Activated naive CD8-positive, alpha-beta T cell (primary cell): ENCODE results near the gene TAF1.
"Not testable (repeated sequence)": the region's sequence is repeated elsewhere in the genome, so short reads cannot be mapped to it uniquely, and the experiment has no call there.

Experiments
- H3K27ac Mint-ChIP-seq: one replicate; pipeline ENCODE4 v1.8.0; 2021; ENCODE audit warnings: mixed read lengths
- H3K27me3 Mint-ChIP-seq: one replicate; pipeline ENCODE4 v1.8.0; 2021; ENCODE audit warnings: mixed read lengths
- H3K36me3 Mint-ChIP-seq: one replicate; pipeline ENCODE4 v1.8.0; 2021; ENCODE audit warnings: mixed read lengths
- H3K4me1 Mint-ChIP-seq: one replicate; pipeline ENCODE4 v1.8.0; 2021; ENCODE audit warnings: low read depth, mixed read lengths
- H3K4me3 Mint-ChIP-seq: one replicate; pipeline ENCODE4 v1.8.0; 2021; ENCODE audit warnings: mild to moderate bottlenecking, mixed read lengths
- H3K9me3 Mint-ChIP-seq: one replicate; pipeline ENCODE4 v1.8.0; 2021; ENCODE audit warnings: low read depth, mixed read lengths

Gene TAF1, protein sequence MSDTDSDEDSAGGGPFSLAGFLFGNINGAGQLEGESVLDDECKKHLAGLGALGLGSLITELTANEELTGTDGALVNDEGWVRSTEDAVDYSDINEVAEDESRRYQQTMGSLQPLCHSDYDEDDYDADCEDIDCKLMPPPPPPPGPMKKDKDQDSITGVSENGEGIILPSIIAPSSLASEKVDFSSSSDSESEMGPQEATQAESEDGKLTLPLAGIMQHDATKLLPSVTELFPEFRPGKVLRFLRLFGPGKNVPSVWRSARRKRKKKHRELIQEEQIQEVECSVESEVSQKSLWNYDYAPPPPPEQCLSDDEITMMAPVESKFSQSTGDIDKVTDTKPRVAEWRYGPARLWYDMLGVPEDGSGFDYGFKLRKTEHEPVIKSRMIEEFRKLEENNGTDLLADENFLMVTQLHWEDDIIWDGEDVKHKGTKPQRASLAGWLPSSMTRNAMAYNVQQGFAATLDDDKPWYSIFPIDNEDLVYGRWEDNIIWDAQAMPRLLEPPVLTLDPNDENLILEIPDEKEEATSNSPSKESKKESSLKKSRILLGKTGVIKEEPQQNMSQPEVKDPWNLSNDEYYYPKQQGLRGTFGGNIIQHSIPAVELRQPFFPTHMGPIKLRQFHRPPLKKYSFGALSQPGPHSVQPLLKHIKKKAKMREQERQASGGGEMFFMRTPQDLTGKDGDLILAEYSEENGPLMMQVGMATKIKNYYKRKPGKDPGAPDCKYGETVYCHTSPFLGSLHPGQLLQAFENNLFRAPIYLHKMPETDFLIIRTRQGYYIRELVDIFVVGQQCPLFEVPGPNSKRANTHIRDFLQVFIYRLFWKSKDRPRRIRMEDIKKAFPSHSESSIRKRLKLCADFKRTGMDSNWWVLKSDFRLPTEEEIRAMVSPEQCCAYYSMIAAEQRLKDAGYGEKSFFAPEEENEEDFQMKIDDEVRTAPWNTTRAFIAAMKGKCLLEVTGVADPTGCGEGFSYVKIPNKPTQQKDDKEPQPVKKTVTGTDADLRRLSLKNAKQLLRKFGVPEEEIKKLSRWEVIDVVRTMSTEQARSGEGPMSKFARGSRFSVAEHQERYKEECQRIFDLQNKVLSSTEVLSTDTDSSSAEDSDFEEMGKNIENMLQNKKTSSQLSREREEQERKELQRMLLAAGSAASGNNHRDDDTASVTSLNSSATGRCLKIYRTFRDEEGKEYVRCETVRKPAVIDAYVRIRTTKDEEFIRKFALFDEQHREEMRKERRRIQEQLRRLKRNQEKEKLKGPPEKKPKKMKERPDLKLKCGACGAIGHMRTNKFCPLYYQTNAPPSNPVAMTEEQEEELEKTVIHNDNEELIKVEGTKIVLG (N-terminal part only)

DNA sequence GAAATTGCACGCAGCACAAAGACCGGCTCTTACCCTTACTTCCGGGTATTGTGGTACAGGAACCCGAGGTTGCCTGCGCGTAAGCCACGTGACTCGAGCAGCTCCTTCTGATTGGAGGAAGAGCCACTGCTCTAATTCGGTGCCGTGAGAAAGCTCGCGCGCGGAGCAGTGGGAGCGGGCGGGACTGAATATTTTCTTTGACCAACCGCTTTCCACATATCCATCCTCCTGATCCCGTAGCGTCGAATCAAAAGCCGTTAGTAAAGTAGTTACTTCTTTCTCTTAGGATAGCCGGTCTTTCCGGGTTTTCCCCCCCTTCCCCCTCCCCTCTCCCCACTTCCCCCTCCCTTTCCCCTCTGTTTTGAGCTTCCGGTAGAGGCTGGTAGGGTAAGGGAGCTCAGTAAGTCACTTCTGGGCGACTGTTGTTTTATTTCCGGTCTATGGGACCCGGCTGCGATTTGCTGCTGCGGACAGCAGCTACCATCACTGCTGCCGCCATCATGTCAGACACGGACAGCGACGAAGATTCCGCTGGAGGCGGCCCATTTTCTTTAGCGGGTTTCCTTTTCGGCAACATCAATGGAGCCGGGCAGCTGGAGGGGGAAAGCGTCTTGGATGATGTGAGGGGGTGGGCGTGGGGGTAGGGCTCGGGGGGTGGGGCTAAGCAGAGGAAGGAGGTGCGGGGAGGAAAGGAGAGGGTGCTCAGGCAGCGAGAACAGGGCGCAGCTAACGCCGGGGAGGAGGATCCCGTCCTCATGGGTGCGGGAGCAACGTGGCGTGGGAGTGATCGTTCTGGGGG lies at the start of gene TAF1:
TAF1 (plus strand) TSS at position 483 of the 799 bp plus-strand sequence; CDS start at position 501, 18 bp downstream.
- peaks cover 30% of the 10 kb centered on the region for H3K4me1 Mint-ChIP-seq
- peak within 1 kb of the TSS; percentile 98 for H3K27ac Mint-ChIP-seq
- no peaks in the 10 kb centered on the region for H3K9me3 Mint-ChIP-seq
- H3K36me3 Mint-ChIP-seq: no peaks in the 10 kb centered on the region
- H3K4me3 Mint-ChIP-seq: peak within 1 kb of the TSS; percentile 98
- H3K27me3 Mint-ChIP-seq: no peaks in the 10 kb centered on the region

DNA sequence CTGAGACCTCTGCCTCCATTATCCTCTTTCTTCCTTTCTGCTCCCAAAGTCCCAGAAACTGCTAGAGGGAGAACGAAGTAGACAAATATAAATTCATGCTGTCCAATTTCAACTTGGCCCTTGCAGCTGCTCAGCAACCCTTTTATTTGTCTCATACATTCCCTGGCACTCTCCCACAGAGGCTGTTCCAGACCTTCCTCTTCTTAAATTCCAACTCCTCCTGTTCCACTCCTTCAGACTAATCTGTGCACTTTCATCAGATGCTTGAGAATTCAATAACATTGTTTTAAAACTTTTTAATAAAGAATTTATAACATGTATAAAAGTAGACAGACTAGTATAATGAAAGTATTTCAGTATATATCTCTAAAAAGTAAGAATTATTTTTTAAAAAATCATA lies 49.2 kb upstream of the TAF1 start:
- H3K36me3 Mint-ChIP-seq, H3K27ac Mint-ChIP-seq: not testable (repeated sequence)

DNA sequence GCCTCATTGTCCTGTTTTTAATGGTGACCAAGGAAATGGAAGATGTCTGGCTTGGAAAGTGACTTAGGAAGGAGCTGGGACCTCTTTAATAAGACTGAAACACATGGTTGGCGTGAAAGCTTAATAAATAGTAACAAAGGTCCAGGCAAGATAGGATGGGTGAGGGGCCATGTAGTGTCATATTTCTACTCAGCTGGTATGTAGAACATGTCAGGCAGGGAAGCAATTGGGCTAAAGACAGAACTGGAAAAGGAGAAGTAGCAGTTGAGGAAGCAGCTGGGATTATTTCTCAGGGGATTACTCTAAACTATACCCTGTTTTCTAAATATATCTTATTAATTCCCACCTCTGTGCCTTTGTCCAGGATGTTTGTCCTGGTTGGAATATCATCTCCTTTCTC lies 46.0 kb upstream of the TAF1 start:
- Mint-ChIP-seq H3K4me3 (no peak overlapping the region), H3K27ac (no peak overlapping the region), H3K9me3 (no peaks in the 10 kb centered on the region), H3K27me3 (no peaks in the 10 kb centered on the region), H3K4me1 (no peaks in the 10 kb centered on the region), H3K36me3 (peaks cover 2% of the 10 kb centered on the region)

More for the DNA sequence above, 49.2 kb upstream of the TAF1 start:
- not testable (repeated sequence) for H3K9me3 Mint-ChIP-seq, H3K27me3 Mint-ChIP-seq, H3K4me3 Mint-ChIP-seq, H3K4me1 Mint-ChIP-seq

DNA sequence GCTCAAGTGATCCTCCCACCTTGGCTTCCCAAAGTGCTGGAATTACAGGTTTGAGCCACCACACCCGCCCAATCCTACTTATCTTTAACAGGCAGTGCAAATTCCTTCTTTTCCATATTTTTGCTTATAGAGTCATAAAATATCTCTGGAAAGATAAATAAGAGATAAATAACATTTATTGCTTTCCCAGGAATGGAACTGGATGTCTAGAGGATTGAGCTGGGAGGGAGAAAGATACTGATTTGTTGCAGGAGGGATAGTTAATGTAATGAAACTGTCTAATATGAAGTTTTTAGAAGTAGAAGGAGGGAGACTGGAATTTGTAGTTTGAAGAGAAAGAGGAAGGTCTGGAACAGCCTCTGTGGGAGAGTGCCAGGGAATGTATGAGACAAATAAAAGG lies 44.4 kb upstream of the TAF1 start:
- H3K27me3 Mint-ChIP-seq: no peaks in the 10 kb centered on the region
- H3K27ac Mint-ChIP-seq: no peak overlapping the region
- H3K4me1 Mint-ChIP-seq: no peaks in the 10 kb centered on the region
- H3K36me3 Mint-ChIP-seq: peaks cover 3% of the 10 kb centered on the region
- no peaks in the 10 kb centered on the region for H3K9me3 Mint-ChIP-seq
- no peak overlapping the region for H3K4me3 Mint-ChIP-seq

DNA sequence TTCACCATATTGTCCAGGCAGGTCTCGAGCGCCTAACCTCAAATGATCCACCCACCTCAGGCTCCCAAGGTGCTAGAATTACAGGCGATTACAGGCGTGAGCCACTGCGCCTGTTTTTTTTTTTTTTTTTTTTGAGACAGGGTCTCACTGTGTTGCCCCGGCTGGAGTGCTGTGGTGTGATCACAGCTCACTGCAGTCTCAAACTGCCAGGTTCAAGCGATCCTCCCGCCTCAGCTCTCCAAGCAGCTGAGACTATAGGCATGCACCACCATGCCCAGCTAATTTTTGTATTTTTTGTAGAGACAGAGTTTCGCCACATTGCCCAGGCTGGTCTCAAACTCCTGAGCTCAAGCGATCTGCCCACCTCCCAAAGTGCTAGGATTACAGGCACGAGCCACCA lies 41.7 kb upstream of the TAF1 start:
- not testable (repeated sequence) for H3K27me3 Mint-ChIP-seq, H3K4me1 Mint-ChIP-seq, H3K4me3 Mint-ChIP-seq, H3K27ac Mint-ChIP-seq, H3K9me3 Mint-ChIP-seq, H3K36me3 Mint-ChIP-seq

DNA sequence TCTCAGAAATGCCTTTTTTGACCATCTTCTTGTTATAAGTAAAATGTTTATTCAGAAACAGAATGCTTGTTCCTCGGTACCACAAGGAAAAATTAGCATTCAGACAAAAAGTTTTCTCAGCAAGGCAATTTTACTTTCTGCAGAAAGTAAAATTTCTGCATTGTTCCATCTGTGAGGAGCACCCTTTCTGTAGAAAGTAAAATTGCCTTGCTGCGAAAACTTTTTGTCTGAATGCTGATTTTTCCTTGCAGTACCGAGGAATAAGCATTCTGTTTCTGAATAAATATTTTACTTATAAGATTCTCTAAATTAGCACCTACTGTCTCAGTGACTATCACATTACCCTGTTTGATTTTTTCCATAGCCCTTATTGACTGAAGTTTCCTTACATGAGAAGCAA lies 39.8 kb upstream of the TAF1 start:
- H3K4me3 Mint-ChIP-seq: no peak overlapping the region
- no peaks in the 10 kb centered on the region for H3K9me3 Mint-ChIP-seq
- H3K27me3 Mint-ChIP-seq: no peaks in the 10 kb centered on the region
- peaks cover 6% of the 10 kb centered on the region for H3K36me3 Mint-ChIP-seq
- H3K4me1 Mint-ChIP-seq: no peaks in the 10 kb centered on the region
- no peak overlapping the region for H3K27ac Mint-ChIP-seq

DNA sequence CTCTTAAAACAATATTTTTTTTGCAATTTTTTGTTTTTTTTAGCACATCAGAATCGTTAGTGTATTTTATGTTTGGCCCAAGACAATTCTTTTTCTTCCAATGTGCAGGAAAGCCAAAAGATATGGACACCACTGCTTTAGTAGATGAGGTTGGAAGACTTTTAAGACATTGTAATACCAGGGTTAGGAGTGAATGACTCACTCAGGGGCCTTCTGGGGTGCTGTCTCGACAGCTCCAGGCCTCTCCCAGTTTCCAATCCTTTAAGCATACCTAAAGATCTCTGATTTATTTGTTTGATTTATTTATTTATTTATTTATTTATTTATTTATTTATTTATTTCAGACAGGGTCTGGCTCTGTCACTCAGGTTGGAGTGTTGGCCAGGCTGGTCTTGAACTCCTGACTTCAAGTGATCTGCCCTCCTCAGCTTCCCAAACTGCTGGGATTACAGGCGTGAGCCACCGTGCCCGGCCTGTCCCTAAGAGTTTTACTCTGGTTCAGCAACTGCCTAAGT lies 16.9 kb upstream of the TAF1 start:
- H3K9me3 Mint-ChIP-seq, H3K27me3 Mint-ChIP-seq, H3K4me3 Mint-ChIP-seq, H3K36me3 Mint-ChIP-seq, H3K4me1 Mint-ChIP-seq, H3K27ac Mint-ChIP-seq: not testable (repeated sequence)

DNA sequence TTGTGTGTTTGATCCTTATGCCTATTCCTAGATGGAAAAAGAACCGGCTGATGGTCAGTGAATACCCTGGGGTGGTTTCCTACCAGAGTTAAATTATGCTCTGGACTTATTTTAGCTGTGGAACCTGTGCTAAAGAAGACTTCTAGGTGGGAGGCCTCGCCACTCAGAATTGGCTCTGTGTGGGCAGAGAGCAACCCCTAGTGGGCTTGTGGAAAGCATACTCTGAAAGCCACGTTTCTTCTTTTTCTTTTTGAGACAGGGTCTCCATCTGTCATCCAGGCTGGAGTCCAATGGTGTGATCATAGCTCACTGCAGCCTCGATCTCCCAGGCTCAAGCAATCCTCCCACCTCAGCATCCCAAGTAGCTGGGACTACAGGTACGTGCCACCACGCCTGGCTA lies 16.3 kb upstream of the TAF1 start:
- H3K27ac Mint-ChIP-seq, H3K4me1 Mint-ChIP-seq, H3K36me3 Mint-ChIP-seq, H3K4me3 Mint-ChIP-seq, H3K9me3 Mint-ChIP-seq, H3K27me3 Mint-ChIP-seq: not testable (repeated sequence)

DNA sequence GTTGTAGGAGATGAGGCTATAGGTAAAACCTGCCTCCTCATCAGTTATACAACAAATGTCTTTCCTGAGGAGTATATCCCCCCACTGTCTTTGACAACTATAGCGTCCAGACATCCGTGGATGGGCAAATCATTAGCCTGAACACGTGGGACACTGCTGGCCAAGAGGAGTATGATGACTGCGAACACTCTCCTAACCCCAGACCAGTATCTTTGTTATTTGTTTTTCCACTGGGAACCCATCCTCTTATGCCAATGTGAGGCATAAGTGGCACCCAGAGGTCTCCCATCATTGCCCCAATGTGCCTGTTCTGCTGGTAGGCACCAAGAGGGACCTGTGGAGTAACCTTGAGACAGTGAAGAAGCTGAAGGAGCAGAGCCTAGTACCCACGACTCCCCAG lies 13.7 kb upstream of the TAF1 start:
- not testable (repeated sequence) for H3K9me3 Mint-ChIP-seq, H3K27ac Mint-ChIP-seq, H3K4me1 Mint-ChIP-seq, H3K36me3 Mint-ChIP-seq, H3K27me3 Mint-ChIP-seq, H3K4me3 Mint-ChIP-seq

DNA sequence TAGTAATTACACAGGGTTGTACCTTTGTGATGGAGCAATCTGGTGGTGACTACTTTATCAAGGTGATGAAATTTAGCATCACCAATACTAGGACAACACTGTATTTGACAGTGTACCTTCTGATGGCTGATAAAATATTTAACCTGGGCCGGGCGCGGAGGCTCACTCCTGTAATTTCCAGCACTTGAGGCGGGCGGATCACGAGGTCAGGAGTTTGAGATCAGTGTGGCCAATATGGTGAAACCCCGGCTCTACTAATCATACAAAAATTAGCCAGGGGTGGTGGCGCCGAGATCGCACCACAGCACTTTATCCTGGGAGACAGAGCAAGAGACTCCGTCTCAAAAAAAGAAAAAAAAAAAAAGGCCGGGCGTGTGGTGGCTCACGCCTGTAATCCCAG lies 1.9 kb upstream of the TAF1 start:
- no peaks in the 10 kb centered on the region for H3K36me3 Mint-ChIP-seq
- H3K9me3 Mint-ChIP-seq: no peaks in the 10 kb centered on the region
- H3K4me1 Mint-ChIP-seq: peaks cover 22% of the 10 kb centered on the region
- H3K4me3 Mint-ChIP-seq: peak overlapping the region; percentile 40
- H3K27ac Mint-ChIP-seq: no peak overlapping the region
- H3K27me3 Mint-ChIP-seq: no peaks in the 10 kb centered on the region

DNA sequence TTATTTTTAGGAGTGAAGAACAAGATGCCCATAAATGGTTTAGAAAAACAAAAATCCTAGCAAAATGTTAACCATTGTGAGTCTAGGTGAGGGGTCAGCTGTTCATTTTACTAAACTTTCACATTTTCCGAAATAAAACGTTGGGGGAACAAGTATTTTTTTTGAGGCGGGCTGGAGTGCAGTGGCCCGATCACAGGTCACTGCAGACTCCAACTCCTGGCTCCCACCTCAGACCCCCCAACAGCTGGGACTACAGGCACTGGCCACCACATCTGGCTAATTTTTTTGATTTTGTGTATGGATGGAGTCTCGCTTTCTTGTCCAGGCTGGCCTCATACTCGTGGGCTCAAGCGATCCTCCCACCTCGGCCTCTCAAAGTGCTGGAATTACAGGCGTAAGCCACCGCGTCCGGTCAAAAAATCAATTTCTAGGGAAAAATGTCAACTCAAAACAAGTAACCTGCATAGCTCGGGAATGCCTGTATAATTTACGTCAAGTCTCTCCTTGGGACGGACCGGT lies 742 bp upstream of the TAF1 start:
- Mint-ChIP-seq H3K9me3 (no peaks in the 10 kb centered on the region), H3K4me1 (peaks cover 24% of the 10 kb centered on the region), H3K27ac (peak overlapping the region; percentile 98), H3K27me3 (no peaks in the 10 kb centered on the region), H3K36me3 (no peaks in the 10 kb centered on the region), H3K4me3 (peak overlapping the region; percentile 98)

DNA sequence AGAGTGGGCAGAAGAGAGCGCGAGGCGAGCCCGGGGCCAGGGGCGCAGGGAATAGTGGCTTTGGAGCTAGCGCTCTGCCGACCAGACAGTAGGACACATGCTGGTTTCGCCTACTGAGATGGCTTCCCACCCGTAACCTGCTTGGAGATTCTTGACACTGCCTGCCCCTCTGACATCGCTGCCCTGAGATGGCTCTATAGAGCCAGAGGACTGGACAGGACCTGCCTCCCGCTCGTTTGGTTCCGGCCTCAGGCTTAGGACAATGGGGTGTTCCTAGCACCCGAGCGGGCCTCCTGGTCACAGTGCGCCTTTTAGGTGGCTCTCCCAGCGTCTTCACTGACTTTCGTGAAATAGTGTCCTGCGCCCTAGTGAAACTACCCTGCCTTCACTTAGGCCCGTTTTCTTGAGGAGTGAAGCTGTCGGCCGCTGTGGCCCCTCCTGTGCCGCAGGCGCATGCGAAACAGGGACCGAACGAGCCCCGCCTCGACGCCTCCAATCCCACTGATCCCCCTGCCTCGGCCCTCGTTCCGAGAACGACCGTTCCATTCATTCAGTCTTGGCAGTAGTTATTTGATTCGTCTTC lies 608 bp downstream of the TAF1 start:
- no peaks in the 10 kb centered on the region for H3K9me3 Mint-ChIP-seq
- peak overlapping the region; percentile 98 for H3K4me3 Mint-ChIP-seq
- peaks cover 35% of the 10 kb centered on the region for H3K4me1 Mint-ChIP-seq

DNA sequence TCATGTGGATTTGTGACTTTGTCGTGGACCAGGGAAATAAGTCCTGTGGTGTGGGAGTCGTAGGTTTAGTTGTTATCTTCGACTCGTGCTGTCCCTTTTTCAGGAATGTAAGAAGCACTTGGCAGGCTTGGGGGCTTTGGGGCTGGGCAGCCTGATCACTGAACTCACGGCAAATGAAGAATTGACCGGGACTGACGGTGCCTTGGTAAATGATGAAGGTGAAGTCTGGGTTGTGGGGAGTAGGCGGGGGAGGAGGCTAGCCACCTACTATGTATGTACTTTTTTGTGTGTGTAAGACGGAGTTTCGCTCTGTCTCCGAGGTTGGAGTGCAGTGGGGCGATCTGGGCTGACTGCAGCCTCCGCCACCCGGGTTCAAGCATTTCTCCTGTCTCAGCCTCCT lies 1.2 kb downstream of the TAF1 start:
- Mint-ChIP-seq H3K4me3 (peak overlapping the region; percentile 98), H3K36me3 (no peaks in the 10 kb centered on the region), H3K27ac (peak overlapping the region; percentile 98), H3K27me3 (no peaks in the 10 kb centered on the region), H3K4me1 (peaks cover 38% of the 10 kb centered on the region), H3K9me3 (no peaks in the 10 kb centered on the region)

More for the DNA sequence above, 608 bp downstream of the TAF1 start:
- Mint-ChIP-seq H3K36me3 (no peaks in the 10 kb centered on the region), H3K27ac (peak overlapping the region; percentile 98), H3K27me3 (no peaks in the 10 kb centered on the region)
